K562 (cell line): Measurements from ENCODE around the gene PRRT1. TPM values are rescaled to one million over a fixed set of nuclear protein-coding genes. Genes with fewer than 3 reads are reported as not detected.

Source experiments
- ATAC-seq: fragments of 200-7000 bp; cut with Tn5 transposase; 3 replicates; pipeline ENCODE4 v1.9.1; 2020; ENCODE audit warnings: moderate library complexity
- BruUV-seq: library from RNA; stranded (reverse); fragments of 400-500 nt; replicated peaks from 2 replicates; lab custom pipeline; 2021; lab: Mats Ljungman, UMichigan
- CTCF ChIA-PET: fragments of 300-600 bp; formaldehyde crosslinking; extraction: SDS; loops from one replicate; lab custom pipeline; 2021; ENCODE audit warnings: low intra/inter-chr PET ratio; lab: Yijun Ruan, JAX
- POLR2A ChIA-PET: fragments of 300-600, 350-650 bp; sonication (Branson Sonifier 250); formaldehyde crosslinking; extraction: SDS; loops from one replicate; lab custom pipeline; 2021; ENCODE audit warnings: antibody characterized with exemption, inconsistent platforms; lab: Yijun Ruan, JAX
- DNase-seq, 4 experiments: peaks; one replicate each; pipeline versions ENCODE4 v3.0.0 to v3.0.0-alpha.2; 2011 to 2018; ENCODE audit warnings: low spot score in 3 of 4, mixed read lengths in 3 of 4; ENCODE audit errors: extremely low read depth in 1 of 4
- FAIRE-seq: peaks from 2 replicates; lab custom pipeline; 2011; peaks lifted over from hg19 to GRCh38; lab: Jason Lieb, UNC
- H2AFZ ChIP-seq: 2 replicates; pipeline ENCODE4 v1.6.0; 2011; ENCODE audit warnings: low read depth, low read length, control low read depth, inconsistent platforms
- H3K27ac ChIP-seq: fragments of 200-600 bp; 3 replicates; pipeline ENCODE4 v1.8.0; 2011; ENCODE audit warnings: low read depth, mild to moderate bottlenecking, control low read depth, inconsistent platforms, low read length, moderate library complexity, mixed read lengths; ENCODE audit errors: extremely low read depth
- H3K27me3 ChIP-seq, 2 experiments: fragments of 300-600 bp in 1 of 2; 2 replicates in 1 of 2; 3 replicates in 1 of 2; pipeline versions ENCODE4 v1.6.0 to v1.8.0; 2011; ENCODE audit warnings: inconsistent platforms in 2 of 2, low read length in 2 of 2, mild to moderate bottlenecking in 1 of 2, mixed read lengths in 1 of 2, moderate library complexity in 1 of 2; ENCODE audit not compliant: control insufficient read depth in 2 of 2, insufficient read depth in 2 of 2
- H3K36me3 ChIP-seq: fragments of 300-600 bp; 3 replicates; pipeline ENCODE4 v1.8.0; 2011; ENCODE audit warnings: mild to moderate bottlenecking, low read length, inconsistent platforms; ENCODE audit not compliant: control insufficient read depth, insufficient read depth
- H3K4me1 ChIP-seq, 2 experiments: fragments of 200-600 bp in 1 of 2; replicated peaks in 1 of 2; 2 replicates in 1 of 2; 3 replicates in 1 of 2; pipeline versions ENCODE4 v1.5.1 to v1.8.0; 2011; ENCODE audit warnings: inconsistent platforms in 2 of 2, low read length in 2 of 2, mild to moderate bottlenecking in 1 of 2, mixed read lengths in 1 of 2, moderate library complexity in 1 of 2; ENCODE audit not compliant: control insufficient read depth in 2 of 2, insufficient read depth in 2 of 2
- H3K4me2 ChIP-seq: 2 replicates; pipeline ENCODE4 v1.6.1; 2011; ENCODE audit warnings: low read length, control low read depth, inconsistent platforms, mixed read lengths; ENCODE audit not compliant: insufficient read depth
- H3K4me3 ChIP-seq: fragments of 200-600 bp; sonication (generic), shearing (Covaris generic); 2 replicates; pipeline ENCODE4 v1.5.1; 2016; ENCODE audit warnings: control low read depth, inconsistent platforms
- H3K79me2 ChIP-seq: fragments of 200-600 bp; 3 replicates; pipeline ENCODE4 v1.8.0; 2011; ENCODE audit warnings: low read length, inconsistent platforms; ENCODE audit not compliant: control insufficient read depth, insufficient read depth
- H3K9ac ChIP-seq, 2 experiments: 2 replicates each; pipeline versions ENCODE4 v1.6.0 to v1.6.1; 2011; ENCODE audit warnings: low read depth in 2 of 2, low read length in 2 of 2, control low read depth in 1 of 2, inconsistent platforms in 1 of 2, mild to moderate bottlenecking in 1 of 2, mixed read lengths in 1 of 2; ENCODE audit not compliant: insufficient read depth in 1 of 2
- H3K9me1 ChIP-seq: one replicate; pipeline ENCODE4 v1.6.0; 2011; ENCODE audit warnings: inconsistent platforms, mild to moderate bottlenecking, low read length, moderate library complexity; ENCODE audit not compliant: control insufficient read depth, insufficient read depth
- H3K9me3 ChIP-seq: replicated peaks from 2 replicates; pipeline ENCODE4 v1.5.1; 2011; ENCODE audit warnings: low read depth, low read length, inconsistent platforms; ENCODE audit not compliant: control insufficient read depth, insufficient read depth
- H4K20me1 ChIP-seq: replicated peaks from 2 replicates; pipeline ENCODE4 v1.6.1; 2011; ENCODE audit warnings: low read length, inconsistent platforms, mixed read lengths; ENCODE audit not compliant: control insufficient read depth, insufficient read depth
- NCOR1 ChIP-seq: fragments of 450-650 bp; IDR thresholded peaks from 2 replicates; pipeline ENCODE4 v1.6.1; 2016; ENCODE audit warnings: mild to moderate bottlenecking, moderate library complexity
- SMARCA4 ChIP-seq: fragments of 450-650 bp; IDR thresholded peaks from 2 replicates; pipeline ENCODE4 v1.6.1; 2016
- WGBS: fragments of 100-300 bp; shearing (Covaris generic); methylation state at CpG from one replicate; pipeline ENCODE4 v1.1.6; 2016; ENCODE audit warnings: low coverage, mixed read lengths; ENCODE audit not compliant: insufficient coverage; ENCODE audit errors: missing lambda C conversion rate; 5-methylcytosine and 5-hydroxymethylcytosine counted together
- in situ Hi-C: fragments of 300-500 bp; cut with MboI; formaldehyde crosslinking; loops from 4 replicates; pipeline ENCODE4 v1.15.0; 2018; ENCODE audit warnings: inconsistent platforms, mixed read lengths
- intact Hi-C: fragments of 100-400 bp; cut with micrococcal nuclease; formaldehyde crosslinking; loops from 2 replicates; pipeline ENCODE4 v1.14.2; 2022
- polyA plus RNA-seq, 8 experiments: library from polyadenylated mRNA; depleted of rRNA in 4 of 8; stranded (reverse) in 5 of 8; unstranded in 3 of 8; fragments of >200 nt; fragmentation: Nextera tagmentation in 2 of 8; fragmentation: Illumina TruSeq in 1 of 8; extraction: Ambion mirVana in 2 of 8; extraction: Trizol in 1 of 8; gene quantifications; 2 replicates each; pipeline versions ENCODE4 v1.2.1 to v1.2.3, GENCODE V29; 2011 to 2014; ENCODE audit warnings: inconsistent platforms in 1 of 8, missing spikeins in 1 of 8
- total RNA-seq, 7 experiments: library from RNA; depleted of rRNA in 6 of 7; stranded (reverse); fragments of >200 nt in 6 of 7; fragmentation: Illumina TruSeq in 2 of 7; extraction: Trizol in 2 of 7; gene quantifications; 2 replicates each; pipeline versions ENCODE4 v1.2.1 to v1.2.3, GENCODE V29; 2011 to 2021; ENCODE audit warnings: low replicate concordance in 1 of 7
- TF ChIP-seq, protein P1 (sequence below): fragments of 450-650 bp; formaldehyde crosslinking; conservative IDR thresholded peaks from 2 replicates; pipeline ENCODE4 v1.4.0; 2022; ENCODE audit warnings: mild to moderate bottlenecking, missing genetic modification characterization
- TF ChIP-seq, protein P2 (sequence below): IDR thresholded peaks from 2 replicates; pipeline ENCODE4 v1.6.1; 2016; ENCODE audit warnings: missing genetic modification characterization, missing compliant biosample characterization
- TF ChIP-seq, protein P3 (sequence below): fragments of 250-450 bp; sonication (Bioruptor Pico); IDR thresholded peaks from 2 replicates; pipeline ENCODE4 v1.5.0; 2021; ENCODE audit warnings: mild to moderate bottlenecking, borderline replicate concordance
- TF ChIP-seq, protein P4 (sequence below), 2 experiments: fragments of 450-650 bp; IDR thresholded peaks; 2 replicates each; pipeline ENCODE4 v1.6.1; 2018; ENCODE audit warnings: mild to moderate bottlenecking in 2 of 2, low read depth in 1 of 2; ENCODE audit not compliant: partially characterized antibody in 2 of 2
- TF ChIP-seq, protein P5 (sequence below): fragments of 450-650 bp; formaldehyde crosslinking; IDR thresholded peaks from 2 replicates; pipeline ENCODE4 v1.4.0; 2022; ENCODE audit warnings: missing genetic modification characterization

The PRRT1 gene
- total and polyA plus RNA-seq, 9 of the 15 experiments (the other 6 are each of a cell fraction or from before 2014, with no cell fraction given), result 0.14 to 3.5 (median 0.41) TPM

DNA sequence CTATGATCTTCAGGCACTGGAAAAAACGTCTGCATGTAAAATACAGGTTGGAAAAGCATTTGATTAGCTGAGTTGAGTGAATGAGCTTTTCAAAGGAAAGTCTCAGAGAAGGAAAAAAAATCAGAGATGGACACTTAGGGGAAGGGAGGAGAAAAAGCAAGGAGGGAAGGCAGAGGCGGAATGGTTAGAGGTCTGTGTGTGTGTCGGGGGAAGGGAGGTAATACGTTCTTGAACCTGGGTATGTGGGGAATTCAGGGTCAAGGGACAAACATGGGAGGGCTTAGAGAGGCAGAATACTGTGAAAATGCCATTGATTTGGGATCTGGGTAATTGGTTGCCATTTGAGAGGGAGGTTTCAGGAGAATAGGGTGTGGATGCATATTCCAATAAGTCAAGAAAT, 5.1 kb downstream of the PRRT1 start:
- BruUV-seq, result no TSS peak
- Histone ChIP-seq H3K9me1 (no peaks in the 10 kb centered on the region), H3K9ac (no peak overlapping the region), H3K4me1 (peaks cover 9 to 23% of the 10 kb centered on the region in 2 experiments), H3K4me3 (no peak overlapping the region), H3K4me2 (no peak overlapping the region), H3K27ac (no peak overlapping the region), H3K9me3 (no peaks in the 10 kb centered on the region), H3K27me3 (no peaks in the 10 kb centered on the region), H3K79me2 (no peaks in the 10 kb centered on the region), H4K20me1 (no peaks in the 10 kb centered on the region), H3K36me3 (no peaks in the 10 kb centered on the region), H2AFZ (no peak overlapping the region)
- POLR2A ChIA-PET, result interaction anchor here (0.9 to 1.6 kb wide), 2 partner anchors 15 to 30 kb away, joined by 3 to 4 read pairs; no protein-coding TSS in a partner anchor
- DNase-seq (no peak), ATAC-seq (no peak), FAIRE-seq (peak; percentile 79)
- in situ Hi-C loops, result no loop called here
- TF ChIP-seq, protein P1, sequence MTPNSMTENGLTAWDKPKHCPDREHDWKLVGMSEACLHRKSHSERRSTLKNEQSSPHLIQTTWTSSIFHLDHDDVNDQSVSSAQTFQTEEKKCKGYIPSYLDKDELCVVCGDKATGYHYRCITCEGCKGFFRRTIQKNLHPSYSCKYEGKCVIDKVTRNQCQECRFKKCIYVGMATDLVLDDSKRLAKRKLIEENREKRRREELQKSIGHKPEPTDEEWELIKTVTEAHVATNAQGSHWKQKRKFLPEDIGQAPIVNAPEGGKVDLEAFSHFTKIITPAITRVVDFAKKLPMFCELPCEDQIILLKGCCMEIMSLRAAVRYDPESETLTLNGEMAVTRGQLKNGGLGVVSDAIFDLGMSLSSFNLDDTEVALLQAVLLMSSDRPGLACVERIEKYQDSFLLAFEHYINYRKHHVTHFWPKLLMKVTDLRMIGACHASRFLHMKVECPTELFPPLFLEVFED (CRISPR knock-in tag), result peak; percentile 24; the same call in 1 of the 2 replicates
- TF ChIP-seq NCOR1 (no peak), SMARCA4 (0 out of 2 replicates have a peak, but pooled peaks have one; percentile 5)
- TF ChIP-seq, protein P2, sequence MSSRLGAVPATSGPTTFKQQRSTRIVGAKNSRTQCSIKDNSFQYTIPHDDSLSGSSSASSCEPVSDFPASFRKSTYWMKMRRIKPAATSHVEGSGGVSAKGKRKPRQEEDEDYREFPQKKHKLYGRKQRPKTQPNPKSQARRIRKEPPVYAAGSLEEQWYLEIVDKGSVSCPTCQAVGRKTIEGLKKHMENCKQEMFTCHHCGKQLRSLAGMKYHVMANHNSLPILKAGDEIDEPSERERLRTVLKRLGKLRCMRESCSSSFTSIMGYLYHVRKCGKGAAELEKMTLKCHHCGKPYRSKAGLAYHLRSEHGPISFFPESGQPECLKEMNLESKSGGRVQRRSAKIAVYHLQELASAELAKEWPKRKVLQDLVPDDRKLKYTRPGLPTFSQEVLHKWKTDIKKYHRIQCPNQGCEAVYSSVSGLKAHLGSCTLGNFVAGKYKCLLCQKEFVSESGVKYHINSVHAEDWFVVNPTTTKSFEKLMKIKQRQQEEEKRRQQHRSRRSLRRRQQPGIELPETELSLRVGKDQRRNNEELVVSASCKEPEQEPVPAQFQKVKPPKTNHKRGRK (tag), result 0 out of 2 replicates have a peak, but pooled peaks have one; percentile 13
- TF ChIP-seq, protein P3, sequence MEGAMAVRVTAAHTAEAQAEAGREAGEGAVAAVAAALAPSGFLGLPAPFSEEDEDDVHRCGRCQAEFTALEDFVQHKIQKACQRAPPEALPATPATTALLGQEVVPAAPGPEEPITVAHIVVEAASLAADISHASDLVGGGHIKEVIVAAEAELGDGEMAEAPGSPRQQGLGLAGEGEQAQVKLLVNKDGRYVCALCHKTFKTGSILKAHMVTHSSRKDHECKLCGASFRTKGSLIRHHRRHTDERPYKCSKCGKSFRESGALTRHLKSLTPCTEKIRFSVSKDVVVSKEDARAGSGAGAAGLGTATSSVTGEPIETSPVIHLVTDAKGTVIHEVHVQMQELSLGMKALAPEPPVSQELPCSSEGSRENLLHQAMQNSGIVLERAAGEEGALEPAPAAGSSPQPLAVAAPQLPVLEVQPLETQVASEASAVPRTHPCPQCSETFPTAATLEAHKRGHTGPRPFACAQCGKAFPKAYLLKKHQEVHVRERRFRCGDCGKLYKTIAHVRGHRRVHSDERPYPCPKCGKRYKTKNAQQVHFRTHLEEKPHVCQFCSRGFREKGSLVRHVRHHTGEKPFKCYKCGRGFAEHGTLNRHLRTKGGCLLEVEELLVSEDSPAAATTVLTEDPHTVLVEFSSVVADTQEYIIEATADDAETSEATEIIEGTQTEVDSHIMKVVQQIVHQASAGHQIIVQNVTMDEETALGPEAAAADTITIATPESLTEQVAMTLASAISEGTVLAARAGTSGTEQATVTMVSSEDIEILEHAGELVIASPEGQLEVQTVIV (CRISPR knock-in tag), result no peak
- TF ChIP-seq, protein P4, sequence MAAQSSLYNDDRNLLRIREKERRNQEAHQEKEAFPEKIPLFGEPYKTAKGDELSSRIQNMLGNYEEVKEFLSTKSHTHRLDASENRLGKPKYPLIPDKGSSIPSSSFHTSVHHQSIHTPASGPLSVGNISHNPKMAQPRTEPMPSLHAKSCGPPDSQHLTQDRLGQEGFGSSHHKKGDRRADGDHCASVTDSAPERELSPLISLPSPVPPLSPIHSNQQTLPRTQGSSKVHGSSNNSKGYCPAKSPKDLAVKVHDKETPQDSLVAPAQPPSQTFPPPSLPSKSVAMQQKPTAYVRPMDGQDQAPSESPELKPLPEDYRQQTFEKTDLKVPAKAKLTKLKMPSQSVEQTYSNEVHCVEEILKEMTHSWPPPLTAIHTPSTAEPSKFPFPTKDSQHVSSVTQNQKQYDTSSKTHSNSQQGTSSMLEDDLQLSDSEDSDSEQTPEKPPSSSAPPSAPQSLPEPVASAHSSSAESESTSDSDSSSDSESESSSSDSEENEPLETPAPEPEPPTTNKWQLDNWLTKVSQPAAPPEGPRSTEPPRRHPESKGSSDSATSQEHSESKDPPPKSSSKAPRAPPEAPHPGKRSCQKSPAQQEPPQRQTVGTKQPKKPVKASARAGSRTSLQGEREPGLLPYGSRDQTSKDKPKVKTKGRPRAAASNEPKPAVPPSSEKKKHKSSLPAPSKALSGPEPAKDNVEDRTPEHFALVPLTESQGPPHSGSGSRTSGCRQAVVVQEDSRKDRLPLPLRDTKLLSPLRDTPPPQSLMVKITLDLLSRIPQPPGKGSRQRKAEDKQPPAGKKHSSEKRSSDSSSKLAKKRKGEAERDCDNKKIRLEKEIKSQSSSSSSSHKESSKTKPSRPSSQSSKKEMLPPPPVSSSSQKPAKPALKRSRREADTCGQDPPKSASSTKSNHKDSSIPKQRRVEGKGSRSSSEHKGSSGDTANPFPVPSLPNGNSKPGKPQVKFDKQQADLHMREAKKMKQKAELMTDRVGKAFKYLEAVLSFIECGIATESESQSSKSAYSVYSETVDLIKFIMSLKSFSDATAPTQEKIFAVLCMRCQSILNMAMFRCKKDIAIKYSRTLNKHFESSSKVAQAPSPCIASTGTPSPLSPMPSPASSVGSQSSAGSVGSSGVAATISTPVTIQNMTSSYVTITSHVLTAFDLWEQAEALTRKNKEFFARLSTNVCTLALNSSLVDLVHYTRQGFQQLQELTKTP (IDR thresholded peaks at IDR 0.05; ENCODE audit: low read depth in 1 of 2, partially characterized antibody in 2 of 2), result peak in 1 of 2 experiments; percentile 8
- TF ChIP-seq, protein P5, sequence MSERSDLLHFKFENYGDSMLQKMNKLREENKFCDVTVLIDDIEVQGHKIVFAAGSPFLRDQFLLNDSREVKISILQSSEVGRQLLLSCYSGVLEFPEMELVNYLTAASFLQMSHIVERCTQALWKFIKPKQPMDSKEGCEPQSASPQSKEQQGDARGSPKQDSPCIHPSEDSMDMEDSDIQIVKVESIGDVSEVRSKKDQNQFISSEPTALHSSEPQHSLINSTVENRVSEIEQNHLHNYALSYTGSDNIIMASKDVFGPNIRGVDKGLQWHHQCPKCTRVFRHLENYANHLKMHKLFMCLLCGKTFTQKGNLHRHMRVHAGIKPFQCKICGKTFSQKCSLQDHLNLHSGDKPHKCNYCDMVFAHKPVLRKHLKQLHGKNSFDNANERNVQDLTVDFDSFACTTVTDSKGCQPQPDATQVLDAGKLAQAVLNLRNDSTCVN (CRISPR knock-in tag), result 0 out of 2 replicates have a peak, but pooled peaks have one; percentile 11
- 15% methylated on average over 4 of the region's 4 CpGs for WGBS
- CTCF ChIA-PET, result no interaction called here
- intact Hi-C loops, result no loop called here
